Measurements from ENCODE around the gene WEE1.
A peak's percentile ranks its signal among the peaks of the same experiment; 100 is the strongest.
"Not testable (repeated sequence)": the region's sequence is repeated elsewhere in the genome, so short reads cannot be mapped to it uniquely, and the experiment has no call there.

WEE1 gene

GRCh38 chr11:9573052-9573774 lies at the start of gene WEE1:
WEE1 (plus strand) TSS chr11:9573670; CDS start chr11:9573934, 264 bp downstream.
- peak; percentile 98 for DNase-seq

- no peak for DNase-seq
These were observed 49.5 kb upstream of the WEE1 start for GRCh38 chr11:9524001-9524400.

- DNase-seq = no peak
These were observed 48.4 kb upstream of the WEE1 start for GRCh38 chr11:9525116-9525515.

GRCh38 chr11:9527481-9528135 lies 45.9 kb upstream of the WEE1 start:
- DNase-seq = no peak

GRCh38 chr11:9528136-9528501 lies 45.4 kb upstream of the WEE1 start:
- no peak for DNase-seq

GRCh38 chr11:9528573-9529333 lies 44.7 kb upstream of the WEE1 start:
- no peak for DNase-seq

GRCh38 chr11:9529334-9529650 lies 44.2 kb upstream of the WEE1 start:
- no peak for DNase-seq

- DNase-seq = no peak
These were observed 43.3 kb upstream of the WEE1 start for GRCh38 chr11:9530020-9530621.

- no peak for DNase-seq
These were observed 42.4 kb upstream of the WEE1 start for GRCh38 chr11:9530901-9531625.

GRCh38 chr11:9533058-9533457 lies 40.4 kb upstream of the WEE1 start:
- no peak for DNase-seq

GRCh38 chr11:9533736-9534473 lies 39.6 kb upstream of the WEE1 start:
- no peak for DNase-seq

GRCh38 chr11:9535189-9535781 lies 38.2 kb upstream of the WEE1 start:
- no peak for DNase-seq

- no peak for DNase-seq
These were observed 34.9 kb upstream of the WEE1 start for GRCh38 chr11:9538548-9538947.

GRCh38 chr11:9549216-9549615 lies 24.3 kb upstream of the WEE1 start:
- not testable (repeated sequence) for DNase-seq

GRCh38 chr11:9550191-9550628 lies 23.3 kb upstream of the WEE1 start:
- no peak for DNase-seq

- DNase-seq = no peak
These were observed 12.0 kb upstream of the WEE1 start for GRCh38 chr11:9561279-9561982.

GRCh38 chr11:9562716-9563115 lies 10.8 kb upstream of the WEE1 start:
- DNase-seq = no peak

GRCh38 chr11:9563196-9563730 lies 10.2 kb upstream of the WEE1 start:
- DNase-seq = no peak

GRCh38 chr11:9565822-9566560 lies 7.5 kb upstream of the WEE1 start:
- DNase-seq = no peak

- DNase-seq = no peak
These were observed 6.9 kb upstream of the WEE1 start for GRCh38 chr11:9566561-9567063.
